H1 (cell line): Measurements from ENCODE around the gene USP9Y. TPM values are rescaled to one million over a fixed set of nuclear protein-coding genes. Genes with fewer than 3 reads are reported as not detected.

Source experiments
- CTCF ChIA-PET: fragments of 300-600 bp; sonication (Branson Sonifier 250); formaldehyde crosslinking; loops from one replicate; lab custom pipeline; 2021; ENCODE audit not compliant: partially characterized antibody; lab: Charles Lee
- POLR2A ChIA-PET: fragments of 300-600 bp; sonication (Branson Sonifier 250); formaldehyde crosslinking; loops from one replicate; lab custom pipeline; 2021; ENCODE audit warnings: inconsistent platforms; ENCODE audit not compliant: partially characterized antibody; lab: Charles Lee
- DNase-seq, 2 experiments: peaks; one replicate each; pipeline versions ENCODE4 v3.0.0 to v3.0.0-alpha.2; 2010 to 2022; ENCODE audit warnings: low spot score in 2 of 2, low read depth in 1 of 2, mixed read lengths in 1 of 2
- FAIRE-seq: peaks from 2 replicates; lab custom pipeline; 2011; peaks lifted over from hg19 to GRCh38; lab: Jason Lieb, UNC
- H2AFZ ChIP-seq: 2 replicates; pipeline ENCODE4 v1.8.1; 2012; ENCODE audit warnings: low read length, inconsistent platforms
- H2AK5ac ChIP-seq: 2 replicates; pipeline ENCODE4 v1.6.1; 2013; ENCODE audit warnings: low read depth, low read length
- H2BK120ac ChIP-seq: replicated peaks from 2 replicates; pipeline ENCODE3; 2013; ENCODE audit warnings: low read depth, low read length, inconsistent platforms
- H2BK12ac ChIP-seq: 2 replicates; pipeline ENCODE4 v1.6.1; 2013; ENCODE audit warnings: low read depth, low read length
- H2BK15ac ChIP-seq: 2 replicates; pipeline ENCODE4 v1.6.1; 2013; ENCODE audit warnings: low read length
- H2BK20ac ChIP-seq: 2 replicates; pipeline ENCODE4 v1.6.1; 2013; ENCODE audit warnings: low read length
- H2BK5ac ChIP-seq: 2 replicates; pipeline ENCODE4 v1.6.1; 2013; ENCODE audit warnings: low read depth, low read length
- H3K14ac ChIP-seq: 2 replicates; pipeline ENCODE4 v1.6.1; 2013; ENCODE audit warnings: inconsistent platforms; ENCODE audit not compliant: insufficient read length
- H3K18ac ChIP-seq: 2 replicates; pipeline ENCODE4 v1.6.1; 2013; ENCODE audit warnings: low read length; ENCODE audit errors: extremely low read depth
- H3K23ac ChIP-seq: 2 replicates; pipeline ENCODE4 v1.6.1; 2013; ENCODE audit warnings: inconsistent platforms; ENCODE audit not compliant: insufficient read length
- H3K23me2 ChIP-seq: 2 replicates; pipeline ENCODE4 v1.6.1; 2013; ENCODE audit warnings: low read depth, low read length
- H3K27ac ChIP-seq: 2 replicates; pipeline ENCODE4 v1.6.1; 2011; ENCODE audit warnings: low read depth, low read length, inconsistent platforms
- H3K27me3 ChIP-seq, 4 experiments: replicated peaks in 1 of 4; 1 replicate in 1 of 4; 2 replicates in 3 of 4; pipeline versions ENCODE4 v1.6.1 to v1.8.1; 2011 to 2013; ENCODE audit warnings: low read length in 3 of 4, mild to moderate bottlenecking in 3 of 4, inconsistent platforms in 2 of 4, mixed read lengths in 2 of 4, moderate library complexity in 1 of 4; ENCODE audit not compliant: control insufficient read depth in 3 of 4, insufficient read depth in 3 of 4; ENCODE audit errors: extremely low read depth in 1 of 4
- H3K36me3 ChIP-seq, 4 experiments: 2 replicates each; pipeline versions ENCODE4 v1.6.1 to v1.8.1; 2011 to 2013; ENCODE audit warnings: mild to moderate bottlenecking in 4 of 4, low read length in 3 of 4, moderate library complexity in 2 of 4, control low read depth in 1 of 4, inconsistent platforms in 1 of 4; ENCODE audit not compliant: insufficient read depth in 4 of 4, control insufficient read depth in 2 of 4
- H3K4ac ChIP-seq: replicated peaks from 2 replicates; pipeline ENCODE3; 2013; ENCODE audit warnings: low read length, low read depth, mixed read lengths, inconsistent platforms; ENCODE audit not compliant: insufficient read length
- H3K4me1 ChIP-seq, 4 experiments: replicated peaks in 1 of 4; 1 replicate in 1 of 4; 2 replicates in 3 of 4; pipeline versions ENCODE4 v1.6.1 to v1.8.1; 2011 to 2013; ENCODE audit warnings: low read length in 3 of 4, inconsistent platforms in 2 of 4, mixed read lengths in 1 of 4; ENCODE audit not compliant: insufficient read depth in 4 of 4, control insufficient read depth in 3 of 4
- H3K4me2 ChIP-seq, 2 experiments: 2 replicates each; pipeline versions ENCODE4 v1.6.1 to v1.8.1; 2011 to 2013; ENCODE audit warnings: low read depth in 2 of 2, low read length in 2 of 2, control low read depth in 1 of 2, inconsistent platforms in 1 of 2, mild to moderate bottlenecking in 1 of 2; ENCODE audit not compliant: insufficient read depth in 1 of 2
- H3K4me3 ChIP-seq, 4 experiments: fragments of 200-600, 300-600 bp in 1 of 4; sonication (generic), shearing (Covaris generic), sonication (Bioruptor Twin) in 1 of 4; 2 replicates each; pipeline versions ENCODE4 v1.5.1 to v1.8.1; 2011 to 2016; ENCODE audit warnings: low read length in 4 of 4, low read depth in 3 of 4, control low read depth in 2 of 4, inconsistent platforms in 2 of 4, mild to moderate bottlenecking in 2 of 4, mixed read lengths in 1 of 4, moderate library complexity in 1 of 4; ENCODE audit not compliant: insufficient read depth in 2 of 4; ENCODE audit errors: extremely low read depth in 1 of 4
- H3K56ac ChIP-seq: replicated peaks from 2 replicates; pipeline ENCODE3; 2013; ENCODE audit warnings: low read depth, mild to moderate bottlenecking, mixed read lengths, low read length, inconsistent platforms; ENCODE audit not compliant: insufficient read length
- H3K79me1 ChIP-seq: 2 replicates; pipeline ENCODE4 v1.6.1; 2013; ENCODE audit warnings: low read depth, low read length, control low read depth
- H3K79me2 ChIP-seq, 2 experiments: 2 replicates each; pipeline versions ENCODE4 v1.6.1 to v1.8.1; 2012 to 2013; ENCODE audit warnings: low read length in 2 of 2, mild to moderate bottlenecking in 2 of 2, inconsistent platforms in 1 of 2; ENCODE audit not compliant: insufficient read depth in 2 of 2, control insufficient read depth in 1 of 2
- H3K9ac ChIP-seq, 4 experiments: replicated peaks in 1 of 4; 1 replicate in 1 of 4; 2 replicates in 3 of 4; pipeline versions ENCODE4 v1.6.1 to v1.8.1; 2011 to 2013; ENCODE audit warnings: low read depth in 3 of 4, low read length in 3 of 4, control low read depth in 2 of 4, mild to moderate bottlenecking in 2 of 4, moderate library complexity in 2 of 4, inconsistent platforms in 1 of 4; ENCODE audit errors: extremely low read depth in 1 of 4
- H3K9me3 ChIP-seq, 2 experiments: 2 replicates each; pipeline versions ENCODE4 v1.6.1 to v1.8.1; 2012 to 2013; ENCODE audit warnings: mild to moderate bottlenecking in 2 of 2, moderate library complexity in 2 of 2, control low read depth in 1 of 2, inconsistent platforms in 1 of 2, low read depth in 1 of 2, low read length in 1 of 2, mixed read lengths in 1 of 2; ENCODE audit not compliant: insufficient read depth in 2 of 2
- H4K20me1 ChIP-seq, 2 experiments: replicated peaks in 1 of 2; 2 replicates each; pipeline versions ENCODE3 to v1.8.1; 2011 to 2013; ENCODE audit warnings: inconsistent platforms in 2 of 2, low read length in 2 of 2, mild to moderate bottlenecking in 1 of 2; ENCODE audit not compliant: insufficient read depth in 2 of 2, control insufficient read depth in 1 of 2
- H4K5ac ChIP-seq: 2 replicates; pipeline ENCODE4 v1.6.1; 2013; ENCODE audit warnings: low read length, low read depth, mixed read lengths, inconsistent platforms; ENCODE audit not compliant: insufficient read length
- H4K8ac ChIP-seq: 2 replicates; pipeline ENCODE4 v1.8.0; 2013; ENCODE audit warnings: mild to moderate bottlenecking, moderate library complexity, low read length, inconsistent platforms; ENCODE audit not compliant: insufficient read depth; ENCODE audit errors: extremely low read depth
- H4K91ac ChIP-seq: replicated peaks from 2 replicates; pipeline ENCODE3; 2013; ENCODE audit warnings: low read length, mixed read lengths, inconsistent platforms; ENCODE audit not compliant: insufficient read length
- CBX5 ChIP-seq: fragments of 300-800, 300-1000 bp; sonication (generic); IDR thresholded peaks from 2 replicates; pipeline ENCODE4 v1.7.1; 2016; ENCODE audit warnings: antibody characterized with exemption, low read length, low read depth
- GTF2F1 ChIP-seq: IDR thresholded peaks from 2 replicates; pipeline ENCODE4 v1.6.1; 2012; ENCODE audit warnings: low read depth, low read length, improper control_type of control experiment, borderline replicate concordance
- KDM5A ChIP-seq: fragments of 200-600 bp; IDR thresholded peaks from 2 replicates; pipeline ENCODE4 v1.7.1; 2012; ENCODE audit warnings: mild to moderate bottlenecking, low read length, inconsistent platforms, mixed read lengths
- MAX ChIP-seq: IDR thresholded peaks from 2 replicates; pipeline ENCODE4 v1.6.1; 2012; ENCODE audit warnings: inconsistent platforms
- PHF8 ChIP-seq: fragments of 200-600 bp; sonication (generic); conservative IDR thresholded peaks from 2 replicates; pipeline ENCODE4 v1.7.1; 2012; ENCODE audit warnings: low read depth, mild to moderate bottlenecking, inconsistent platforms, low read length, moderate library complexity
- POU5F1 ChIP-seq: IDR thresholded peaks from 2 replicates; pipeline ENCODE4 v1.6.1; 2011; ENCODE audit warnings: low read depth, mild to moderate bottlenecking, low read length, moderate library complexity
- RAD21 ChIP-seq, 2 experiments: IDR thresholded peaks in 1 of 2; conservative IDR thresholded peaks in 1 of 2; 2 replicates each; pipeline ENCODE4 v1.6.1; 2011; ENCODE audit warnings: low read depth in 2 of 2, low read length in 2 of 2, improper control_type of control experiment in 1 of 2, inconsistent platforms in 1 of 2, mild to moderate bottlenecking in 1 of 2, moderate library complexity in 1 of 2
- RFX5 ChIP-seq: IDR thresholded peaks from 2 replicates; pipeline ENCODE4 v1.6.1; 2011; ENCODE audit warnings: low read depth, low read length, improper control_type of control experiment, borderline replicate concordance
- SRF ChIP-seq: IDR thresholded peaks from 2 replicates; pipeline ENCODE4 v1.6.1; 2011; ENCODE audit warnings: mild to moderate bottlenecking, low read depth, low read length, moderate library complexity
- TBP ChIP-seq: IDR thresholded peaks from 2 replicates; pipeline ENCODE4 v1.6.1; 2011; ENCODE audit warnings: low read depth, low read length, improper control_type of control experiment
- WGBS, 2 experiments: shearing (Covaris generic) in 1 of 2; methylation state at CpG; one replicate each; pipeline versions ENCODE4 v1.1.6 to v1.1.7; 2013 to 2015; ENCODE audit warnings: low lambda C conversion rate in 2 of 2, mixed read lengths in 2 of 2, inconsistent platforms in 1 of 2, low coverage in 1 of 2, missing lambda C conversion rate in 1 of 2; ENCODE audit not compliant: insufficient replicate concordance in 2 of 2, insufficient coverage in 1 of 2, insufficient read length in 1 of 2; ENCODE audit errors: extremely low coverage in 1 of 2, missing lambda C conversion rate in 1 of 2; 5-methylcytosine and 5-hydroxymethylcytosine counted together
- polyA plus RNA-seq, 7 experiments: library from polyadenylated mRNA; depleted of rRNA in 3 of 7; stranded (reverse) in 5 of 7; unstranded in 2 of 7; fragments of >200 nt in 5 of 7; fragments of 200-250 nt in 2 of 7; gene quantifications; 1 replicate in 5 of 7; 2 replicates in 1 of 7; 4 replicates in 1 of 7; pipeline versions ENCODE4 v1.2.1 to v1.2.3, GENCODE V29; 2011 to 2013; ENCODE audit warnings: missing spikeins in 2 of 7, mixed read lengths in 2 of 7
- total RNA-seq: library from RNA; stranded (reverse); fragmentation: NEBNext Ultra II Directional; extraction: Animal tissue kit (Norgen Biotek cat#: 25700); gene quantifications from 2 replicates; pipeline ENCODE4 v1.2.1, GENCODE V29; 2021

The USP9Y gene
- total and polyA plus RNA-seq, 2 of the 8 experiments (the other 6 are each of a cell fraction or from before 2014, with no cell fraction given), result 28.3 to 34.1 TPM

- Histone ChIP-seq H2BK20ac (no peak overlapping the region), H3K79me2 (peaks cover 0 to 86% of the 10 kb centered on the region in 2 experiments; a peak in 2 of 4 replicates)
- TF ChIP-seq POU5F1 (no peak), PHF8 (no peak), MAX (no peak), SRF (no peak), GTF2F1 (no peak), RFX5 (no peak), CBX5 (no peak), RAD21 (IDR thresholded peaks at IDR 0.05 in 1 of 2, conservative IDR thresholded peaks at IDR 0.05 in 1 of 2; ENCODE audit: low read depth in 2 of 2, low read length in 2 of 2) (no peak), TBP (no peak), KDM5A (no peak)
Measured at GRCh38 chrY:12678111-12678510, 22.9 kb upstream of the USP9Y start.

More at GRCh38 chrY:12678111-12678510, 22.9 kb upstream of the USP9Y start:
- Histone ChIP-seq H3K14ac (no peak overlapping the region), H3K23ac (no peak overlapping the region), H4K91ac (no peak overlapping the region), H3K79me1 (no peaks in the 10 kb centered on the region), H2BK15ac (no peak overlapping the region), H3K23me2 (no peaks in the 10 kb centered on the region), H3K4me3 (no peak overlapping the region), H2AFZ (no peak overlapping the region), H3K4me1 (peaks cover 0 to 19% (median 0%) of the 10 kb centered on the region in 4 experiments; a peak in 3 of 7 replicates), H3K4ac (no peak overlapping the region), H3K36me3 (peaks cover 0 to 18% (median 4%) of the 10 kb centered on the region in 4 experiments; a peak in 2 of 8 replicates), H3K27me3 (no peaks in the 10 kb centered on the region), H4K8ac (no peak overlapping the region), H4K20me1 (no peaks in the 10 kb centered on the region), H2BK5ac (peak overlapping the region; percentile 52; the same call in 1 of the 2 replicates), H2BK120ac (peak overlapping the region; percentile 83), H3K27ac (peak overlapping the region; percentile 59; the same call in 1 of the 2 replicates), H4K5ac (no peak overlapping the region), H2AK5ac (no peak overlapping the region), H3K9me3 (no peaks in the 10 kb centered on the region), H3K18ac (no peak overlapping the region), H3K9ac (no peak overlapping the region), H3K56ac (no peak overlapping the region), H3K4me2 (peak overlapping the region; percentile 33 to 40), H2BK12ac (no peak overlapping the region)
- ChIA-PET POLR2A (no interaction called here), CTCF (no interaction called here)
- whole genome bisulfite sequencing, 2 experiments, result 29% methylated on average over 2 of the region's 2 CpGs; no CpG with 5 or more reads in 1 of the 2 experiments
- no peak for DNase-seq
- peak; percentile 24 for FAIRE-seq
